HEK293 (cell line): ENCODE data around the gene CEACAM19.

Experiments used
- KLF8 ChIP-seq: fragments of 450-650 bp; formaldehyde crosslinking; IDR thresholded peaks from 2 replicates; pipeline ENCODE4 v1.5.1; 2016; ENCODE audit warnings: missing biosample characterization, missing genetic modification characterization
- KLF9 ChIP-seq: fragments of 450-650 bp; formaldehyde crosslinking; IDR thresholded peaks from 2 replicates; pipeline ENCODE4 v1.5.1; 2016; ENCODE audit warnings: missing biosample characterization, missing genetic modification characterization, low read depth
- MYNN ChIP-seq: fragments of 450-650 bp; formaldehyde crosslinking; IDR thresholded peaks from 2 replicates; pipeline ENCODE4 v1.5.1; 2016; ENCODE audit warnings: missing biosample characterization, missing genetic modification characterization, borderline replicate concordance
- SCRT2 ChIP-seq: fragments of 450-650 bp; formaldehyde crosslinking; IDR thresholded peaks from 2 replicates; pipeline ENCODE4 v1.5.1; 2016; ENCODE audit warnings: missing biosample characterization, missing genetic modification characterization
- YY1 ChIP-seq: fragments of 450-650 bp; formaldehyde crosslinking; IDR thresholded peaks from 2 replicates; pipeline ENCODE4 v1.5.1; 2018; ENCODE audit warnings: missing biosample characterization, missing genetic modification characterization
- ZBTB21 ChIP-seq: fragments of 450-650 bp; formaldehyde crosslinking; IDR thresholded peaks from 2 replicates; pipeline ENCODE4 v1.5.1; 2017; ENCODE audit warnings: missing biosample characterization, missing genetic modification characterization
- ZNF146 ChIP-seq: fragments of 450-650 bp; formaldehyde crosslinking; IDR thresholded peaks from 2 replicates; pipeline ENCODE4 v1.5.1; 2016; ENCODE audit warnings: missing biosample characterization, missing genetic modification characterization
- ZNF214 ChIP-seq: fragments of 450-650 bp; formaldehyde crosslinking; IDR thresholded peaks from 2 replicates; pipeline ENCODE4 v1.5.1; 2017; ENCODE audit warnings: missing biosample characterization, mild to moderate bottlenecking, missing genetic modification characterization, borderline replicate concordance
- ZNF621 ChIP-seq: fragments of 450-650 bp; formaldehyde crosslinking; IDR thresholded peaks from 2 replicates; pipeline ENCODE4 v1.5.1; 2017; ENCODE audit warnings: missing biosample characterization, missing genetic modification characterization
- ZSCAN30 ChIP-seq: fragments of 450-650 bp; IDR thresholded peaks from 2 replicates; pipeline ENCODE4 v1.5.1; 2018; ENCODE audit warnings: missing biosample characterization, mild to moderate bottlenecking, missing genetic modification characterization, moderate library complexity
- TF ChIP-seq, protein P1 (sequence below): IDR thresholded peaks from 2 replicates; pipeline ENCODE4 v1.6.1; 2011; ENCODE audit warnings: mild to moderate bottlenecking, low read depth, low read length, borderline replicate concordance
- TF ChIP-seq, protein P2 (sequence below): fragments of 450-650 bp; formaldehyde crosslinking; IDR thresholded peaks from 2 replicates; pipeline ENCODE4 v1.5.1; 2016; ENCODE audit warnings: missing biosample characterization, missing genetic modification characterization, low read depth
- TF ChIP-seq, protein P3 (sequence below): fragments of 450-650 bp; formaldehyde crosslinking; IDR thresholded peaks from 2 replicates; pipeline ENCODE4 v1.5.1; 2016; ENCODE audit warnings: missing biosample characterization, missing genetic modification characterization
- TF ChIP-seq, protein P4 (sequence below): fragments of 450-650 bp; formaldehyde crosslinking; IDR thresholded peaks from 2 replicates; pipeline ENCODE4 v1.5.1; 2016; ENCODE audit warnings: missing biosample characterization, missing genetic modification characterization

DNA sequence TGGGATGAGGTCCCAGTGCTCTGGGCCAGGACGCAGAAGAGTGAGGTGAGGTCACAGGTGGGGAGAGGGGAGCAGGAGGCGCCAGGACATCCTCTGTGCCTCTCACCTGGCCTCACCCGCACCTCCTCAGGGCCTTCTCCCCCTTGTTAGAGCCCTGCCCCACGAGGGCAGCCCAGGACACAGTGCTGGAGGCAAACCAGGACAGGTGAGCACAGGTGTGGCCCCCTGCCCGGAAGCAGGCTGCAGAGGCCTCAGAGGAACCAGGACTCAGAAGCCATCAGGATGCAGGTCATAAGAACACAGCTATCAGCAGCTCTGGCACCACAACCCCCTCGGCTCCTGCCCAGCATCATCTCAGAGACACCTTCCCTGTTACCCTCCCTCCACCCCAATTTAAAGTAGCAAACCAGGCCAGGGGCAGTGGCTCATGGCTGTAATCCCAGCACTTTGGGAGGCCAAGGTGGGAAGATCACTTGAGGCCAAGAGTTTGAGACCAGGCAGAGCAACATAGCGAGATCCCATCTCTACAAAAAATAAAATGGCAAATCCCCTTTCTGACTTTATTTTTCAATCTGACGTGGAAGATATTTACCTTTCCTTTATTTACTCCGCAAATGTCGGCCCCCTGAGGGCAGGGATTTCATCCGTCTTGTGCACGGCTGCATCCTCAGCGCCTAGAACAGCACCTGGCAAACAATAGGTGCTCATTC lies 27.4 kb downstream of the CEACAM19 start, which contains the start of gene CEACAM16:
- TF ChIP-seq, protein P1, sequence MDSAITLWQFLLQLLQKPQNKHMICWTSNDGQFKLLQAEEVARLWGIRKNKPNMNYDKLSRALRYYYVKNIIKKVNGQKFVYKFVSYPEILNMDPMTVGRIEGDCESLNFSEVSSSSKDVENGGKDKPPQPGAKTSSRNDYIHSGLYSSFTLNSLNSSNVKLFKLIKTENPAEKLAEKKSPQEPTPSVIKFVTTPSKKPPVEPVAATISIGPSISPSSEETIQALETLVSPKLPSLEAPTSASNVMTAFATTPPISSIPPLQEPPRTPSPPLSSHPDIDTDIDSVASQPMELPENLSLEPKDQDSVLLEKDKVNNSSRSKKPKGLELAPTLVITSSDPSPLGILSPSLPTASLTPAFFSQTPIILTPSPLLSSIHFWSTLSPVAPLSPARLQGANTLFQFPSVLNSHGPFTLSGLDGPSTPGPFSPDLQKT = no peak
- TF ChIP-seq ZNF146 (no peak), ZNF214 (no peak), MYNN (tag by site-specific recombination) (no peak), KLF8 (no peak), YY1 (tag by site-specific recombination) (no peak), ZBTB21 (tag by site-specific recombination) (no peak), KLF9 (no peak), ZSCAN30 (no peak), ZNF621 (no peak), SCRT2 (tag by site-specific recombination) (no peak)
- TF ChIP-seq, protein P2, sequence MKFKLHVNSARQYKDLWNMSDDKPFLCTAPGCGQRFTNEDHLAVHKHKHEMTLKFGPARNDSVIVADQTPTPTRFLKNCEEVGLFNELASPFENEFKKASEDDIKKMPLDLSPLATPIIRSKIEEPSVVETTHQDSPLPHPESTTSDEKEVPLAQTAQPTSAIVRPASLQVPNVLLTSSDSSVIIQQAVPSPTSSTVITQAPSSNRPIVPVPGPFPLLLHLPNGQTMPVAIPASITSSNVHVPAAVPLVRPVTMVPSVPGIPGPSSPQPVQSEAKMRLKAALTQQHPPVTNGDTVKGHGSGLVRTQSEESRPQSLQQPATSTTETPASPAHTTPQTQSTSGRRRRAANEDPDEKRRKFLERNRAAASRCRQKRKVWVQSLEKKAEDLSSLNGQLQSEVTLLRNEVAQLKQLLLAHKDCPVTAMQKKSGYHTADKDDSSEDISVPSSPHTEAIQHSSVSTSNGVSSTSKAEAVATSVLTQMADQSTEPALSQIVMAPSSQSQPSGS (tag by site-specific recombination) = no peak
- TF ChIP-seq, protein P3, sequence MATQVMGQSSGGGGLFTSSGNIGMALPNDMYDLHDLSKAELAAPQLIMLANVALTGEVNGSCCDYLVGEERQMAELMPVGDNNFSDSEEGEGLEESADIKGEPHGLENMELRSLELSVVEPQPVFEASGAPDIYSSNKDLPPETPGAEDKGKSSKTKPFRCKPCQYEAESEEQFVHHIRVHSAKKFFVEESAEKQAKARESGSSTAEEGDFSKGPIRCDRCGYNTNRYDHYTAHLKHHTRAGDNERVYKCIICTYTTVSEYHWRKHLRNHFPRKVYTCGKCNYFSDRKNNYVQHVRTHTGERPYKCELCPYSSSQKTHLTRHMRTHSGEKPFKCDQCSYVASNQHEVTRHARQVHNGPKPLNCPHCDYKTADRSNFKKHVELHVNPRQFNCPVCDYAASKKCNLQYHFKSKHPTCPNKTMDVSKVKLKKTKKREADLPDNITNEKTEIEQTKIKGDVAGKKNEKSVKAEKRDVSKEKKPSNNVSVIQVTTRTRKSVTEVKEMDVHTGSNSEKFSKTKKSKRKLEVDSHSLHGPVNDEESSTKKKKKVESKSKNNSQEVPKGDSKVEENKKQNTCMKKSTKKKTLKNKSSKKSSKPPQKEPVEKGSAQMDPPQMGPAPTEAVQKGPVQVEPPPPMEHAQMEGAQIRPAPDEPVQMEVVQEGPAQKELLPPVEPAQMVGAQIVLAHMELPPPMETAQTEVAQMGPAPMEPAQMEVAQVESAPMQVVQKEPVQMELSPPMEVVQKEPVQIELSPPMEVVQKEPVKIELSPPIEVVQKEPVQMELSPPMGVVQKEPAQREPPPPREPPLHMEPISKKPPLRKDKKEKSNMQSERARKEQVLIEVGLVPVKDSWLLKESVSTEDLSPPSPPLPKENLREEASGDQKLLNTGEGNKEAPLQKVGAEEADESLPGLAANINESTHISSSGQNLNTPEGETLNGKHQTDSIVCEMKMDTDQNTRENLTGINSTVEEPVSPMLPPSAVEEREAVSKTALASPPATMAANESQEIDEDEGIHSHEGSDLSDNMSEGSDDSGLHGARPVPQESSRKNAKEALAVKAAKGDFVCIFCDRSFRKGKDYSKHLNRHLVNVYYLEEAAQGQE = no peak
- TF ChIP-seq, protein P4, sequence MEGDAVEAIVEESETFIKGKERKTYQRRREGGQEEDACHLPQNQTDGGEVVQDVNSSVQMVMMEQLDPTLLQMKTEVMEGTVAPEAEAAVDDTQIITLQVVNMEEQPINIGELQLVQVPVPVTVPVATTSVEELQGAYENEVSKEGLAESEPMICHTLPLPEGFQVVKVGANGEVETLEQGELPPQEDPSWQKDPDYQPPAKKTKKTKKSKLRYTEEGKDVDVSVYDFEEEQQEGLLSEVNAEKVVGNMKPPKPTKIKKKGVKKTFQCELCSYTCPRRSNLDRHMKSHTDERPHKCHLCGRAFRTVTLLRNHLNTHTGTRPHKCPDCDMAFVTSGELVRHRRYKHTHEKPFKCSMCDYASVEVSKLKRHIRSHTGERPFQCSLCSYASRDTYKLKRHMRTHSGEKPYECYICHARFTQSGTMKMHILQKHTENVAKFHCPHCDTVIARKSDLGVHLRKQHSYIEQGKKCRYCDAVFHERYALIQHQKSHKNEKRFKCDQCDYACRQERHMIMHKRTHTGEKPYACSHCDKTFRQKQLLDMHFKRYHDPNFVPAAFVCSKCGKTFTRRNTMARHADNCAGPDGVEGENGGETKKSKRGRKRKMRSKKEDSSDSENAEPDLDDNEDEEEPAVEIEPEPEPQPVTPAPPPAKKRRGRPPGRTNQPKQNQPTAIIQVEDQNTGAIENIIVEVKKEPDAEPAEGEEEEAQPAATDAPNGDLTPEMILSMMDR = no peak
